HG03139 (cell line): Measurements from ENCODE around the gene EFHD2.
"Not testable (repeated sequence)": the region's sequence is repeated elsewhere in the genome, so short reads cannot be mapped to it uniquely, and the experiment has no call there.

ENCODE experiments used
- ATAC-seq: cut with Tn5 transposase; IDR thresholded peaks from one replicate; pipeline ENCODE4 v1.9.1; 2021; ENCODE audit not compliant: unreplicated experiment

The EFHD2 gene

GRCh38 chr1:15428815-15429435, 19.2 kb downstream of the EFHD2 start:
- ATAC-seq, result no peak

- no peak for ATAC-seq
These were observed 20.0 kb downstream of the EFHD2 start for GRCh38 chr1:15429701-15430149.

DNA sequence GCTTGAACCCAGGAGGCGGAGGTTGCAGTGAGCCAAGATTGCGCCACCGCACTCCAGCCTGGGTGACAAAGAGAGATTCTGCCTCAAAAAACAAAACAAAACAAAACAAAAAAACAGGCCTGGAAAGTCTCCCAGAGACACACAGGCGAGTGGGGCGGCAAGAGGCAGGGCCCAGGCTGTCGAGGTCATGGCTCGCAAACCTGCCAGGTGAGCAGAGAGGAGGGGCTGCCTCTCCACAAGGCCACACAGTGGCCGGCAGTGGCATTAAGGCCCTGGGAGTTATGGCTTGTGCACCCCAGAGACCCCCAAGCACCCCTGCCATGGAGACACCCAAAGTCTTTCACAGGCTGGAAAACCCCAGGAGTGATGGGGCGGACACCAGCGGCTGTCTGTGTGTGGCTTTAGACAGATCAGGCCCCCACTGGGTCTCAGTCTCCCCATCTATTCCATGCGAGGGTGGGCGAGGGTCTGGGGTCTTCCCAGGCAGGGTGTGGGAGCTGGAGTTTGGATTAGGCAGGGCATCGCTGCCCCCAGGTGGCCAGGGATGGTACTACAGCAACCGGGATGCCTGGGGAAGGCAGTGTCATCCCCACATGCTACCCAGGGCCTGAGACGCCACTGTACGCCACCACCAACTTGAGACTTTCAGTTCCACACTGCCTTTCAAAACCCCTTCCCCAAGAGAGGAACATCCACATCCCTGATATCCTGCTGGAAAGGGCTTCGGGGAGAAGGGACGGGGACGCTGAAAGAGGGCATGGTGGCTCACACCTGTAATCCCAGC, 21.3 kb downstream of the EFHD2 start:
- ATAC-seq, result no peak

DNA sequence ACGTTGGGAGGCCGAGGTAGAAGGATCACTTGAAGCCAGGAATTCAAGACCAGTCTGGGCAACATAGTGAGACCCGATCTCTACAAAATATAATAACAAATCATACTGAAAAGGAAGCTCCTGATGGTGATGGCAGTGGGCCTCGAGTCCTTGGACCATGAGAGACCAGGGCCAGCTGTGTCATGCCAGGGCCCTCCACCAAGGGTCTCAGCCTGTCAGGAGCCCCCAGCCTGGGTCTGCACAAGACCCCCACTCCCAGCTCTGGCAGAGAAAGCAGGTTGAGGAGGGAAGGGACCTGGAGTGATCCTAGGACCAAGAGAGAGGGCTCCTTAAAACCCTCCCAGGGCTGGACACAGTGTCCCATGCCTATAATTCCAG, 21.9 kb downstream of the EFHD2 start:
- no peak for ATAC-seq

DNA sequence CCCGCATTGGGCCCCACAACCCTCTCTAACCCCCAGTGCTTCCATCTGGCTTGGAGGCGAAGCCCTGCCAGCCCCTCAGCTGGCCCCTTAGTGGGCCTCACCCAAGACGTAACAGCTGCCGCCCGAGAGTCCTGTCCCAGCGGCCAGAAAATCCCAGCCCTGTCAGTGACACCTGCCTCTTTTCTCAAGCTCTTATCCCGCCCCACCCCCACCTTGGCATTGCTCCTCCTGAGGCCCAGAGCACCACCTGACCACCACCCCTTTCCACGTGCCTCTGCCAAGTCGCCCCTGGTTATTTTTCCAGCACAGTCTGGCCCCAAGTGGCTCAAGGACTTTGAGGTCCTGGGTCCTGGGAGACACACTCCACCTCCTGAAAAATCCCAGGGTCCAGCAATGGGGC, 22.6 kb downstream of the EFHD2 start:
- no peak for ATAC-seq

GRCh38 chr1:15433471-15433870, 23.8 kb downstream of the EFHD2 start:
- no peak for ATAC-seq

GRCh38 chr1:15434739-15435138, 25.1 kb downstream of the EFHD2 start:
- not testable (repeated sequence) for ATAC-seq

DNA sequence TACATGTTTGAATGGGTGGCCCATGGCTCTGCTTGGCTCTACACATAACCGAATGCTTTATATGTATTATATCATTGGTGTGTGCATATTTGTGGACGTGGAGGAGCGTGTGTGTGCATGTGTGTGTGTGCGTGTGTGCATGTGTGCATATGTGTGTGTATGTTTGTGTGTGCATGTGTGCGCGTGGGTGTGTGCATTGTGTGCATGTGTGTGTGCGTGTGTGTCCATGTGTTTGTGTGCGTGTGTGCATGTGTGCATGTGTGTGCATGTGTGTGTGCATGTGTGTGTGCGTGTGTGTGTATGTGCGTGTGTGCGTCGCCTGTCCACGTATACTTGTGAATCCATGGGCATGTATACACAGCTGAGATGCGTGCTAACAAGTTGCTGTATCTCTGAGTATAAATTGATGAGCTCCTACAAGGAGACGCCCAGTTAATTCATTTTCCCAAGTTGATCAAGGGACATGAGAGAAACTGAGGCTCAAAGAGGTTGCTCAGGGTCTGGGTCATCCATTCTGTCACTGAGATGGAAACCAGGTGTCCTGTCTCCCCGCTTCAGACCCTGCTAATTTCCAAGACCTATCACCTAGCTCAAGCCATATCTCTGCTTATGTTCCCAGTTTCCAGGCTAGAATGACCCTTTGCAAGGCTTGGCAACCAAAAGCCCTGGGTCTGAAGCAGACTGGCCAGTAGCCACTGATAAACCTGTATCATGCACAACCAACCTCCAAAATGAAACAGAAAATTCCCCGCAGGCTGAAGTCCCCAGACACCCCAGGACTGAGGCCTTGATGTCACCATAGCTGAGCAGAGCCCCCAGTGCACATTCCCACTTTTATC, 25.8 kb downstream of the EFHD2 start:
- no peak for ATAC-seq

DNA sequence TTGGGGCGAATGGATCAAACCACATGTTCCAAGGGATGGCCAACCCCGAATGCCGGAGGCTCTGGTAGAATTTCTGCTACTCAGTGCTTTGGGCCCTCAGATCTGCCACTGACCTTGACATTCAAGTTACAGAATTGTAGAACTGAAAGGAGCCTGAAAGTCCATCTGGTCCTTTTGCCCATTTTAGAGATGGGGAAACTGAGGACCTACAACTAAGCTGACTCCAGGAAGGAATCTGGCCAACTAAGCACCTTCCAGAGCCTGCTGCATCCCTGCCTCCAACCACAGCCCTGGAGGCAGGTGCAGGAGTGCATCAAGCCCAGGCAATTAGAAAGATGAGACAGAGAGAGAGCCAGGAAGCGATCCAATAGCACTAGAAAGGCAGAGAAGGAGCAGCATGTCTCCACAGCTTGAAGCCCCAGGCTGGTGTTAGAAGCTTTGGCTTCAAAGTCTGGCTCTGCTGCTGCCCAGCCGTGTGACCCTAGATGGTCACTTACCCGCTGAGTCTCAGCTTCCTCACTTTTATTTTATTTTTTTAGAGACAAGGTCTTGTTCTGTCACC, 27.3 kb downstream of the EFHD2 start:
- no peak for ATAC-seq

DNA sequence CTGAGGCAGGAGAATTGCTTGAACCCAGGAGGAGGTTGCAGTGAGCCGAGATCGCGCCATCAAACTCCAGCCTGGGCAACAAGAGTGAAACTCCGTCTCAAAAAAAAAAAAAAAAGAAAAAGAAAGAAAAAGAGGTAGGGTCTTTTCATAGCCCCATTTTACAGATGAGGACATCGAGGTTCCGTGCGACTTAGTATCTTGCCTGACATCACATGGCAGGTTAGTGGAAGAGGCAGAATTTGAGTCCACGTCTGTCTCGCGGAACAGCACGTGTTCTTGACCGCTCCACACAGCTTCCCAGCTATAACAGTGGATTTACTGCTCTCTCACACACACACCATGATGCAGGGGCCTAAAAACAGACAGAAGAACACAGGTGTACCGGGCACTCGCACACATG, 29.6 kb downstream of the EFHD2 start:
- ATAC-seq, result no peak

DNA sequence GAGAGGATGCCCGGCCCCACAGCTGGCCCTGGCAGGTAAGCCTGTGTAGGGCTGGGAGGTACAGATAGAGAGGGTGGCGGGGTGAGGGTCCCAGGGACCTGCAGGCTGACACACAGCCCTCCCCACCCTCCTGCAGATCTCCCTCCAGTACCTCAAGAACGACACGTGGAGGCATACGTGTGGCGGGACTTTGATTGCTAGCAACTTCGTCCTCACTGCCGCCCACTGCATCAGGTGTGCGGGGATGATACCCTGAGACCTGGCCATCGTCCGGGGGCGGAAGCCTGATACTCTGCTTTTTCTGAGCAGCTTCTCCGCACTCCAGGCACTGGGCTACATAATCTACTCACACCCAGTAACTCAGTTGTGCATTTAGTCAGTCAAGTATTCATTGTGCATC, 30.7 kb downstream of the EFHD2 start:
- no peak for ATAC-seq

DNA sequence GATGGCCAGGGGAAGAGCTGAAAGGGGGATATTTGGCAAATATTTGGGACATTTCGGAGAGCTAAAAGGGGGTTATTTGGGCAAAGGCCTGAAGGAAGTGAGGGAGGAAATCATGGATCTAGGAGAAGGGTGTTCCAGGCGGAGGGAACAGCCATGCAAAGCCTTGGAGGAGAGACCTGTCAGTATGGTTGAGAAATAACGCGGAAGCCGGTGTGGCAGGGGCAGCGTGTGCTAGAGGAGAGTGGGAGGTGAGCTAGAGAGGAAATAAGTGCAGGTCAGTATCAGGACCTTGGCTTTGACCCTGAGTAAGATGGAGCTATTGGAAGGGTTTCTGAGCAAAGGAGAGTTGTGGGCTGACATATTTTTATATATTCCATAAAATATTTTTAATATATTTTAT, 31.6 kb downstream of the EFHD2 start:
- no peak for ATAC-seq

DNA sequence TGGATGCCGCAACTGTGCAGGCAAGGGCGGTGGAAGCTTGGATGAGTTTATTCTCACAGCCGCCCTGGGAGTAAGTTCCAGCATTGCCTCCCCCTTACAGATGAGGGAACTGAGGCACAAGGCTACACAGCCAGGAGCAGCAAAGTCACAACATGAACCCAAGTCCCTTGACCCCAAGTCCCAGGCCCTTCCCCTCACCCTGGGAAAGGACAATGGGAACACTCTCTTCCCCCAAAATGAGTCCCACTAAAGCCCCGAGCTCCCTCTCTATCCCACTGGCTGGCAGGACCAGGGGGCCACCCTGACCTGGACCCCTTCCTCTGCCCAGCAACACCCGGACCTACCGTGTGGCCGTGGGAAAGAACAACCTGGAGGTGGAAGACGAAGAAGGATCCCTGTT, 32.4 kb downstream of the EFHD2 start:
- ATAC-seq, result no peak

GRCh38 chr1:15442759-15443158, 33.1 kb downstream of the EFHD2 start:
- no peak for ATAC-seq

DNA sequence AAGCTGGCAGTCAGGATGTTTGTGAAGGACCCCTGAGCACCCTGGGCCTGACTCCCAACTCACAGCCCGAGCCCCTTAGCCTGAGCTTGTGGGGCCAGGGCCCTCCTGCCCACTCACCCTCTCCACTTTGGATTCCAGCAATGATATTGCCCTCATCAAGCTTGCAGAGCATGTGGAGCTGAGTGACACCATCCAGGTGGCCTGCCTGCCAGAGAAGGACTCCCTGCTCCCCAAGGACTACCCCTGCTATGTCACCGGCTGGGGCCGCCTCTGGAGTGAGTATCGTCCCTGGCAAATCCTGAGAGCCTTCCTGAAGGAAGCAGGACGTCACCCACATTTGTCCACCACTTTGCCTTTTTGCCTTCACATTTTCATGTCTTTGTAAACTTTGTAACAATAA, 33.6 kb downstream of the EFHD2 start:
- no peak for ATAC-seq

GRCh38 chr1:15444468-15445389, 35.0 kb downstream of the EFHD2 start:
- no peak for ATAC-seq

DNA sequence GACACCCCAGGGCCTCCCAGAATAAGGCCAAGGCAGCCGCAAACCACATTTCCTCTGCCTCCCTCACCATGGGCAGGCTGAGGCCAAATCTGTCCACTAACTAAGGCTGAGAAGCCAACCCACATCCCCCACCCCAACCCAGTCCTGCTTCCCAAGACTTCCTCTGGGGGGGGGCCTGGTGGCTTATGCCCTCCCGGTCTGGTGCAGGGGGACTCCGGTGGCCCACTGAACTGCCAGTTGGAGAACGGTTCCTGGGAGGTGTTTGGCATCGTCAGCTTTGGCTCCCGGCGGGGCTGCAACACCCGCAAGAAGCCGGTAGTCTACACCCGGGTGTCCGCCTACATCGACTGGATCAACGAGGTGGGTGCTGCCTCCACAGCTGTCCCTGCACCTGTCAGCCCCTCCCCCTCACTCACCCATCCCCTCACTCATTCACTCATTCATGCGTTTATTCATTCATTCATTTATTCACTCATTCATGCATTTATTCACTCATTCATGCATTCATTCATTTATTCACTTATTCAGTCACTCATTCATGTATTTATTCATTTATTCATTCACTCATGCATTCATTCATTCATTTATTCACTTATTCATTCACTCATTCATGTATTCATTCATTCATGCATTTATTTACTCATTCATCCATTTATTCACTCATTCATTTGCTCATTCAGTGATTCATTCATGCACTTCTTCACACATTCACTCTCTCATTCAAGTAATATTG, 35.9 kb downstream of the EFHD2 start:
- no peak for ATAC-seq

- no peak for ATAC-seq
These were observed 36.5 kb downstream of the EFHD2 start for GRCh38 chr1:15446212-15446611.

GRCh38 chr1:15448877-15449462, 39.3 kb downstream of the EFHD2 start:
- no peak for ATAC-seq
